RWPE2 (cell line): ENCODE data around the gene TMUB2.

Source experiments
- ATAC-seq: fragments of 200-7000 bp; cut with Tn5 transposase; 3 replicates; pipeline ENCODE4 v1.9.1; 2021; ENCODE audit warnings: low read depth
- DNase-seq: peaks from one replicate; pipeline ENCODE4 v3.0.0-alpha.2; 2020; ENCODE audit warnings: low spot score
- H3K27ac ChIP-seq: fragments of 450-650 bp; 2 replicates; pipeline ENCODE4 v1.5.1; 2017; ENCODE audit warnings: mild to moderate bottlenecking; ENCODE audit not compliant: poor library complexity, severe bottlenecking
- H3K27me3 ChIP-seq: fragments of 250-450 bp; sonication (Bioruptor Pico); 2 replicates; pipeline ENCODE4 v1.5.1; 2021; ENCODE audit warnings: mild to moderate bottlenecking, moderate library complexity; ENCODE audit not compliant: insufficient read depth, poor library complexity, severe bottlenecking
- H3K36me3 ChIP-seq: fragments of 250-450 bp; sonication (Bioruptor Pico); 2 replicates; pipeline ENCODE4 v1.5.1; 2020; ENCODE audit warnings: low read depth, mild to moderate bottlenecking, moderate library complexity
- H3K4me1 ChIP-seq: fragments of 250-450 bp; sonication (Bioruptor Pico); 2 replicates; pipeline ENCODE4 v1.5.1; 2021; ENCODE audit warnings: mild to moderate bottlenecking, moderate library complexity; ENCODE audit not compliant: insufficient read depth, poor library complexity, severe bottlenecking
- H3K4me3 ChIP-seq: fragments of 250-450 bp; sonication (Bioruptor Pico); 2 replicates; pipeline ENCODE4 v1.5.1; 2021; ENCODE audit warnings: mild to moderate bottlenecking, moderate library complexity; ENCODE audit not compliant: severe bottlenecking
- H3K9me3 ChIP-seq: fragments of 250-450 bp; sonication (Bioruptor Pico); 2 replicates; pipeline ENCODE4 v1.5.1; 2021; ENCODE audit warnings: mild to moderate bottlenecking, moderate library complexity; ENCODE audit not compliant: severe bottlenecking
- CTCF ChIP-seq: fragments of 450-650 bp; IDR thresholded peaks from one replicate; pipeline ENCODE4 v1.5.1; 2017; ENCODE audit warnings: mild to moderate bottlenecking, moderate library complexity; ENCODE audit not compliant: poor library complexity, severe bottlenecking

The TMUB2 gene

GRCh38 chr17:44176671-44177501 is 9.9 kb upstream of the TMUB2 start:
- ATAC-seq (no peak), DNase-seq (no peak)
- TF ChIP-seq CTCF: no peak

DNA sequence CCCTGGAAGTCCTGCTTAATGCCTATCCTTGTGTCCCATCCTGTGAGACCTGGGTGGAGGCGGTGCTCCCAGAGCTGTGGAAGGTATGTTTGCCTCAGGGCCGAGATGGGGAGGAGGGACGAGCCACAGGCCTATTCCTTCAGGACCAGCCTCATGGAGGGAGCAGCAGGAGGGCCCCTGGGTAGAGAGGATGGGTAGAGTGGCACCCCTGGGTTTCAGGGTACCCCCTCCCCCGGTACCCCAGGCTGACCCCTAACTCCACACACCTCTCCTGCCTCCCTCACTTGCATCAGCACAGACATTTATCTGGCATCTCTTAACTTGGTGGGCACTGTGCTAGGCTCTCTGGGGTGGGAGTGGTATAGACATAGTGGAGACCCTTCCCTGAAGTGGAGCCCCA is 9.1 kb upstream of the TMUB2 start:
- no peaks in the 10 kb centered on the region for H3K4me1 ChIP-seq
- H3K27ac ChIP-seq: no peak overlapping the region
- H3K36me3 ChIP-seq: peaks cover 20% of the 10 kb centered on the region
- ATAC-seq (no peak), DNase-seq (no peak)
- H3K4me3 ChIP-seq: no peak overlapping the region
- no peaks in the 10 kb centered on the region for H3K27me3 ChIP-seq
- no peaks in the 10 kb centered on the region for H3K9me3 ChIP-seq
- no peak for TF ChIP-seq CTCF

More at GRCh38 chr17:44176671-44177501, 9.9 kb upstream of the TMUB2 start:
- no peaks in the 10 kb centered on the region for H3K27me3 ChIP-seq
- H3K4me1 ChIP-seq: no peaks in the 10 kb centered on the region
- no peak overlapping the region for H3K4me3 ChIP-seq
- no peak overlapping the region for H3K27ac ChIP-seq
- peaks cover 13% of the 10 kb centered on the region for H3K36me3 ChIP-seq
- no peaks in the 10 kb centered on the region for H3K9me3 ChIP-seq

DNA sequence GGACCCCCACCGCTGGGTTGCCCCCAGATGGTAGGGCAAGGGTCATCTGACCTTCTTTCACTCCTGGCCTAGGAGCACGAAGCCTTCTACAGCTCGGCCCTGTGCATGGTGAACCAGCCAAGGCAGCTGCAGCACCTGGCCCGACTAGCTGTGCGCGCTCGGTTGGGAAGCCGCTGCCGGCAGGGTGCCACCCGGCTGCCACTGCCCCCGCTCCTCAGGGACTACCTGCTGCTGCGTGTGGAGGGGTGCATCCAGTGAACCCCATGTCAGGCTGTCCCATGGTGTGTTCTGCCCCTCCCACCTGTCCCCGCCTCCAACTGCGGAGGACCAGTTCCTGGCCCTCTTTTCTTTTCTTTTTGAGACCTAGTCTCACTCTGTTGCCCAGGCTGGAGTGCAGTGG is 8.6 kb upstream of the TMUB2 start:
- Histone ChIP-seq H3K4me3 (no peak overlapping the region), H3K27ac (no peak overlapping the region), H3K9me3 (no peaks in the 10 kb centered on the region), H3K36me3 (peaks cover 24% of the 10 kb centered on the region), H3K4me1 (no peaks in the 10 kb centered on the region), H3K27me3 (no peaks in the 10 kb centered on the region)
- TF ChIP-seq CTCF: no peak
- 0 out of 3 replicates have a peak, but pooled peaks have one; percentile 23 for ATAC-seq
- DNase-seq: no peak

DNA sequence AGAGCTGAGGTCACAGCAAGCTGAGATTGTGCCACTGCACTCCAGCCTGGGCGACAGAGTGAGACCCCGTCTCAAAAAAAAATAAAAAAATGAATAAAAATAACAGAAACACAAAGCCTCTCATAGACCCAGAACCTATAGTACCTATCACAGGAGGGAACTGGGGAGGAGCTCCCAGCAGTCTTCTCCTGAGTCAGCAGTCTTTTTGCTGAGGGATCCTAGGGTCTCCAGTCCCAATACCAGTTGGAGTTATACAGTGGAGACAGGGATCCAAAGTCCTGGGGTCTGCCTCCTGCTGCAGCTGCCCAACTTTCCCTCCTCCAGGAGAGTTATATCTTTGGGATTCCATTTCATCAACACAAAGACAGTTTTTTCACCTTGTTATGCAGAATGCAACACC is 3.7 kb upstream of the TMUB2 start:
- TF ChIP-seq CTCF: no peak
- H3K4me1 ChIP-seq: peaks cover 4% of the 10 kb centered on the region
- H3K36me3 ChIP-seq: peaks cover 34% of the 10 kb centered on the region
- ATAC-seq: no peak
- no peak for DNase-seq
- H3K4me3 ChIP-seq: no peak overlapping the region
- no peak overlapping the region for H3K27ac ChIP-seq
- no peaks in the 10 kb centered on the region for H3K27me3 ChIP-seq
- H3K9me3 ChIP-seq: no peaks in the 10 kb centered on the region

DNA sequence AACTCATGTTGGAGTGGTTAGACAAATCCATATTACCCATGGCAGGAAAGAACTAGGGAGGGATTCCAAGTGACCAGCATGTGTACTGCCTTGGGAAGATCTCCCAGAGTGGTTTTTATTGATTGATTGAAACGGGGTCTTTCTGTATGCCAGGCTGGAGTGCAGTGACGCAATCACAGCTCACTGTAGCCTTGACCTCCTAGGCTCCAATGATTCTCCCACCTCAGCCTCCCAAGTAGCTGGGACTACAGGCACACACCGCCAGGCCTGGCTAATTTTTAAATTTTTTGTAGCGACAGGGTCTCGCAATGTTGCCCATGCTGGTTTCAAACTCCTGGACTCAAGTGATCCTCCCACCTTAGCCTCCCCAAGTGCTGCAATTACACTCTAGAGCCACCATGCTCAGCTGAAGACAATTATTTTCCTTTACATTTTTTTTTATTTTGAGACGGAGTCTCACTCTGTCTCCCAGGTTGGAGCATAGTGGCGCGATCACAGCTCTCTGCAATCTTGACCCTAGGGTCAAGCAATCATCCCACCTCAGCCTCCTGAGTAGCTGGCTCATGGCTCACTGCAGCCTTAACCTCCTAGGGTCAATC is 2.5 kb upstream of the TMUB2 start:
- DNase-seq: no peak
- ATAC-seq: no peak
- TF ChIP-seq CTCF: no peak
- no peaks in the 10 kb centered on the region for H3K27me3 ChIP-seq
- peaks cover 32% of the 10 kb centered on the region for H3K36me3 ChIP-seq
- no peak overlapping the region for H3K27ac ChIP-seq
- no peaks in the 10 kb centered on the region for H3K9me3 ChIP-seq
- H3K4me1 ChIP-seq: peaks cover 7% of the 10 kb centered on the region
- H3K4me3 ChIP-seq: no peak overlapping the region
